K562 (cell line): ENCODE results near the gene GULP1. TPM values are rescaled to one million over a fixed set of nuclear protein-coding genes. Genes with fewer than 3 reads are reported as not detected.

Source experiments
- ATAC-seq: fragments of 200-7000 bp; cut with Tn5 transposase; 3 replicates; pipeline ENCODE4 v1.9.1; 2020; ENCODE audit warnings: moderate library complexity
- BruUV-seq: library from RNA; stranded (reverse); fragments of 400-500 nt; replicated peaks from 2 replicates; lab custom pipeline; 2021; lab: Mats Ljungman, UMichigan
- CTCF ChIA-PET: fragments of 300-600 bp; formaldehyde crosslinking; extraction: SDS; loops from one replicate; lab custom pipeline; 2021; ENCODE audit warnings: low intra/inter-chr PET ratio; lab: Yijun Ruan, JAX
- POLR2A ChIA-PET: fragments of 300-600, 350-650 bp; sonication (Branson Sonifier 250); formaldehyde crosslinking; extraction: SDS; loops from one replicate; lab custom pipeline; 2021; ENCODE audit warnings: antibody characterized with exemption, inconsistent platforms; lab: Yijun Ruan, JAX
- DNase-seq, 4 experiments: peaks; one replicate each; pipeline versions ENCODE4 v3.0.0 to v3.0.0-alpha.2; 2011 to 2018; ENCODE audit warnings: low spot score in 3 of 4, mixed read lengths in 3 of 4; ENCODE audit errors: extremely low read depth in 1 of 4
- FAIRE-seq: peaks from 2 replicates; lab custom pipeline; 2011; peaks lifted over from hg19 to GRCh38; lab: Jason Lieb, UNC
- H2AFZ ChIP-seq: 2 replicates; pipeline ENCODE4 v1.6.0; 2011; ENCODE audit warnings: low read depth, low read length, control low read depth, inconsistent platforms
- H3K27ac ChIP-seq: fragments of 200-600 bp; 3 replicates; pipeline ENCODE4 v1.8.0; 2011; ENCODE audit warnings: low read depth, mild to moderate bottlenecking, control low read depth, inconsistent platforms, low read length, moderate library complexity, mixed read lengths; ENCODE audit errors: extremely low read depth
- H3K27me3 ChIP-seq, 2 experiments: fragments of 300-600 bp in 1 of 2; 2 replicates in 1 of 2; 3 replicates in 1 of 2; pipeline versions ENCODE4 v1.6.0 to v1.8.0; 2011; ENCODE audit warnings: inconsistent platforms in 2 of 2, low read length in 2 of 2, mild to moderate bottlenecking in 1 of 2, mixed read lengths in 1 of 2, moderate library complexity in 1 of 2; ENCODE audit not compliant: control insufficient read depth in 2 of 2, insufficient read depth in 2 of 2
- H3K36me3 ChIP-seq: fragments of 300-600 bp; 3 replicates; pipeline ENCODE4 v1.8.0; 2011; ENCODE audit warnings: mild to moderate bottlenecking, low read length, inconsistent platforms; ENCODE audit not compliant: control insufficient read depth, insufficient read depth
- H3K4me1 ChIP-seq, 2 experiments: fragments of 200-600 bp in 1 of 2; replicated peaks in 1 of 2; 2 replicates in 1 of 2; 3 replicates in 1 of 2; pipeline versions ENCODE4 v1.5.1 to v1.8.0; 2011; ENCODE audit warnings: inconsistent platforms in 2 of 2, low read length in 2 of 2, mild to moderate bottlenecking in 1 of 2, mixed read lengths in 1 of 2, moderate library complexity in 1 of 2; ENCODE audit not compliant: control insufficient read depth in 2 of 2, insufficient read depth in 2 of 2
- H3K4me2 ChIP-seq: 2 replicates; pipeline ENCODE4 v1.6.1; 2011; ENCODE audit warnings: low read length, control low read depth, inconsistent platforms, mixed read lengths; ENCODE audit not compliant: insufficient read depth
- H3K4me3 ChIP-seq: fragments of 200-600 bp; sonication (generic), shearing (Covaris generic); 2 replicates; pipeline ENCODE4 v1.5.1; 2016; ENCODE audit warnings: control low read depth, inconsistent platforms
- H3K79me2 ChIP-seq: fragments of 200-600 bp; 3 replicates; pipeline ENCODE4 v1.8.0; 2011; ENCODE audit warnings: low read length, inconsistent platforms; ENCODE audit not compliant: control insufficient read depth, insufficient read depth
- H3K9ac ChIP-seq, 2 experiments: 2 replicates each; pipeline versions ENCODE4 v1.6.0 to v1.6.1; 2011; ENCODE audit warnings: low read depth in 2 of 2, low read length in 2 of 2, control low read depth in 1 of 2, inconsistent platforms in 1 of 2, mild to moderate bottlenecking in 1 of 2, mixed read lengths in 1 of 2; ENCODE audit not compliant: insufficient read depth in 1 of 2
- H3K9me1 ChIP-seq: one replicate; pipeline ENCODE4 v1.6.0; 2011; ENCODE audit warnings: inconsistent platforms, mild to moderate bottlenecking, low read length, moderate library complexity; ENCODE audit not compliant: control insufficient read depth, insufficient read depth
- H3K9me3 ChIP-seq: replicated peaks from 2 replicates; pipeline ENCODE4 v1.5.1; 2011; ENCODE audit warnings: low read depth, low read length, inconsistent platforms; ENCODE audit not compliant: control insufficient read depth, insufficient read depth
- H4K20me1 ChIP-seq: replicated peaks from 2 replicates; pipeline ENCODE4 v1.6.1; 2011; ENCODE audit warnings: low read length, inconsistent platforms, mixed read lengths; ENCODE audit not compliant: control insufficient read depth, insufficient read depth
- BDP1 ChIP-seq: IDR thresholded peaks from 3 replicates; pipeline ENCODE4 v1.6.1; 2011; ENCODE audit not compliant: insufficient read length, insufficient read depth
- CEBPB ChIP-seq: fragments of 450-650 bp; IDR thresholded peaks from 2 replicates; pipeline ENCODE4 v1.6.1; 2016; ENCODE audit warnings: missing genetic modification characterization, missing compliant biosample characterization
- GTF2A2 ChIP-seq: IDR thresholded peaks from 2 replicates; pipeline ENCODE4 v1.6.1; 2016; ENCODE audit warnings: mild to moderate bottlenecking, missing genetic modification characterization, missing compliant biosample characterization
- HMG20A ChIP-seq: fragments of 450-650 bp; formaldehyde crosslinking; conservative IDR thresholded peaks from 2 replicates; pipeline ENCODE4 v1.4.0; 2020; ENCODE audit warnings: mild to moderate bottlenecking, mixed read lengths
- JUN ChIP-seq, 2 experiments: sonication (generic) in 1 of 2; formaldehyde crosslinking in 1 of 2; IDR thresholded peaks; 2 replicates each; pipeline versions ENCODE4 v1.6.1 to v1.8.0; 2012 to 2022; ENCODE audit warnings: borderline replicate concordance in 2 of 2, mild to moderate bottlenecking in 2 of 2, improper control_type of control experiment in 1 of 2, low read depth in 1 of 2, low read length in 1 of 2, missing genetic modification reagents in 1 of 2
- NCOA2 ChIP-seq, 2 experiments: fragments of 450-650 bp; IDR thresholded peaks; 2 replicates each; pipeline ENCODE4 v1.6.1; 2018; ENCODE audit warnings: mild to moderate bottlenecking in 2 of 2, moderate library complexity in 1 of 2; ENCODE audit not compliant: partially characterized antibody in 2 of 2
- RBM25 ChIP-seq: fragments of 200-400 bp; formaldehyde crosslinking; IDR thresholded peaks from 2 replicates; pipeline ENCODE4 v1.6.1; 2018; ENCODE audit warnings: low read length, low read depth, moderate library complexity; ENCODE audit not compliant: severe bottlenecking
- SNRNP70 ChIP-seq: fragments of 200-400 bp; formaldehyde crosslinking; optimal IDR thresholded peaks from 2 replicates; pipeline ENCODE3; 2017; ENCODE audit warnings: low read depth, low read length
- SRSF1 ChIP-seq: fragments of 200-400 bp; formaldehyde crosslinking; IDR thresholded peaks from 2 replicates; pipeline ENCODE4 v1.6.1; 2017; ENCODE audit warnings: mild to moderate bottlenecking, low read depth, low read length, moderate library complexity
- ZFX ChIP-seq: sonication (generic); formaldehyde crosslinking; IDR thresholded peaks from 2 replicates; pipeline ENCODE4 v1.8.0; 2022; ENCODE audit warnings: mild to moderate bottlenecking, missing genetic modification reagents, moderate library complexity
- ZNF146 ChIP-seq: IDR thresholded peaks from one replicate; pipeline ENCODE4 v1.6.1; 2018; ENCODE audit warnings: missing compliant biosample characterization; ENCODE audit not compliant: unreplicated experiment
- ZNF324 ChIP-seq: fragments of 250-450 bp; sonication (Bioruptor Pico); IDR thresholded peaks from 2 replicates; pipeline ENCODE4 v1.4.0; 2020; ENCODE audit warnings: mild to moderate bottlenecking
- ZNF583 ChIP-seq: fragments of 250-450 bp; sonication (Bioruptor Pico); IDR thresholded peaks from 2 replicates; pipeline ENCODE4 v1.4.0; 2020
- WGBS: fragments of 100-300 bp; shearing (Covaris generic); methylation state at CpG from one replicate; pipeline ENCODE4 v1.1.6; 2016; ENCODE audit warnings: low coverage, mixed read lengths; ENCODE audit not compliant: insufficient coverage; ENCODE audit errors: missing lambda C conversion rate; 5-methylcytosine and 5-hydroxymethylcytosine counted together
- in situ Hi-C: fragments of 300-500 bp; cut with MboI; formaldehyde crosslinking; loops from 4 replicates; pipeline ENCODE4 v1.15.0; 2018; ENCODE audit warnings: inconsistent platforms, mixed read lengths
- intact Hi-C: fragments of 100-400 bp; cut with micrococcal nuclease; formaldehyde crosslinking; loops from 2 replicates; pipeline ENCODE4 v1.14.2; 2022
- polyA plus RNA-seq, 8 experiments: library from polyadenylated mRNA; depleted of rRNA in 4 of 8; stranded (reverse) in 5 of 8; unstranded in 3 of 8; fragments of >200 nt; fragmentation: Nextera tagmentation in 2 of 8; fragmentation: Illumina TruSeq in 1 of 8; extraction: Ambion mirVana in 2 of 8; extraction: Trizol in 1 of 8; gene quantifications; 2 replicates each; pipeline versions ENCODE4 v1.2.1 to v1.2.3, GENCODE V29; 2011 to 2014; ENCODE audit warnings: inconsistent platforms in 1 of 8, missing spikeins in 1 of 8
- total RNA-seq, 7 experiments: library from RNA; depleted of rRNA in 6 of 7; stranded (reverse); fragments of >200 nt in 6 of 7; fragmentation: Illumina TruSeq in 2 of 7; extraction: Trizol in 2 of 7; gene quantifications; 2 replicates each; pipeline versions ENCODE4 v1.2.1 to v1.2.3, GENCODE V29; 2011 to 2021; ENCODE audit warnings: low replicate concordance in 1 of 7
- TF ChIP-seq, protein P1 (sequence below): fragments of 150-350 bp; conservative IDR thresholded peaks from 2 replicates; pipeline ENCODE4 v1.6.1; 2014; ENCODE audit warnings: low read length

GULP1 gene
- total and polyA plus RNA-seq, 9 of the 15 experiments (the other 6 are each of a cell fraction or from before 2014, with no cell fraction given), result 8.5 to 25.3 (median 19.5) TPM

- no peak for DNase-seq
- POLR2A ChIA-PET, result no interaction called here
Observed at GRCh38 chr2:188435115-188435514, 143.4 kb downstream of the GULP1 start.

DNA sequence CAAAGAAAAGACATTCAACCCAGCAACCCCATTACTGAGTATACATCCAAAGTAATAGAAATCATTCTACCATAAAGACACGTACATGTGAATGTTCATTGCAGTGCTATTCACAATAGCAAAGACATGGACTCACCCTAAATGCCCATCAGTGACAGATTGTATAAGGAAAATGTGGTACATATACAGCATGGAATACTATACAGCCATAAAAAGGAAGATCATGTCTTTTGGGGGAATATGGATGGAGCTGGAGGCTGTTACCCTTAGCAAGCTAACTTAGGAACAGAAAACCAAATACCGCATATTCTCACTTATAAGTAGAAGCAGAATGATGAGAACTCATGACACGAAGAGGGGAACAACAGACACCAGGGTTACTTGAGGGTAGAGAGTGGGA lies 145.9 kb downstream of the GULP1 start:
- DNase-seq (no peak), ATAC-seq (no peak), FAIRE-seq (no peak)
- Histone ChIP-seq H3K27ac (no peak overlapping the region), H2AFZ (no peak overlapping the region), H3K27me3 (no peaks in the 10 kb centered on the region), H3K9me1 (no peaks in the 10 kb centered on the region), H3K9ac (no peak overlapping the region), H3K79me2 (no peaks in the 10 kb centered on the region), H3K4me1 (no peaks in the 10 kb centered on the region), H3K36me3 (no peaks in the 10 kb centered on the region), H3K4me3 (no peak overlapping the region), H4K20me1 (no peaks in the 10 kb centered on the region), H3K4me2 (no peak overlapping the region), H3K9me3 (no peaks in the 10 kb centered on the region)
- CTCF ChIA-PET, result no interaction called here
- in situ Hi-C loops, result no loop called here
- 81% methylated on average over 3 of the region's 3 CpGs for WGBS
- no TSS peak for BruUV-seq
- peak; percentile 52 for TF ChIP-seq RBM25
- TF ChIP-seq ZFX (CRISPR knock-in tag), result no peak
- TF ChIP-seq ZNF583 (CRISPR knock-in tag), result no peak
- TF ChIP-seq GTF2A2 (tag), result no peak
- TF ChIP-seq ZNF146 (CRISPR knock-in tag), result peak; percentile 69
- TF ChIP-seq, protein P1, sequence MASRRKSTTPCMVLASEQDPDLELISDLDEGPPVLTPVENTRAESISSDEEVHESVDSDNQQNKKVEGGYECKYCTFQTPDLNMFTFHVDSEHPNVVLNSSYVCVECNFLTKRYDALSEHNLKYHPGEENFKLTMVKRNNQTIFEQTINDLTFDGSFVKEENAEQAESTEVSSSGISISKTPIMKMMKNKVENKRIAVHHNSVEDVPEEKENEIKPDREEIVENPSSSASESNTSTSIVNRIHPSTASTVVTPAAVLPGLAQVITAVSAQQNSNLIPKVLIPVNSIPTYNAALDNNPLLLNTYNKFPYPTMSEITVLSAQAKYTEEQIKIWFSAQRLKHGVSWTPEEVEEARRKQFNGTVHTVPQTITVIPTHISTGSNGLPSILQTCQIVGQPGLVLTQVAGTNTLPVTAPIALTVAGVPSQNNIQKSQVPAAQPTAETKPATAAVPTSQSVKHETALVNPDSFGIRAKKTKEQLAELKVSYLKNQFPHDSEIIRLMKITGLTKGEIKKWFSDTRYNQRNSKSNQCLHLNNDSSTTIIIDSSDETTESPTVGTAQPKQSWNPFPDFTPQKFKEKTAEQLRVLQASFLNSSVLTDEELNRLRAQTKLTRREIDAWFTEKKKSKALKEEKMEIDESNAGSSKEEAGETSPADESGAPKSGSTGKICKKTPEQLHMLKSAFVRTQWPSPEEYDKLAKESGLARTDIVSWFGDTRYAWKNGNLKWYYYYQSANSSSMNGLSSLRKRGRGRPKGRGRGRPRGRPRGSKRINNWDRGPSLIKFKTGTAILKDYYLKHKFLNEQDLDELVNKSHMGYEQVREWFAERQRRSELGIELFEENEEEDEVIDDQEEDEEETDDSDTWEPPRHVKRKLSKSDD, result no peak
- intact Hi-C loops, result no loop called here
- POLR2A ChIA-PET, result interaction anchor here (0.6 kb wide), 1 partner anchor 224 kb away, joined by 3 read pairs; no protein-coding TSS in a partner anchor

More at GRCh38 chr2:188435115-188435514, 143.4 kb downstream of the GULP1 start:
- no peaks in the 10 kb centered on the region for H3K9me3 ChIP-seq
- no peak overlapping the region for H3K27ac ChIP-seq
- H3K27me3 ChIP-seq, result no peaks in the 10 kb centered on the region
- no peaks in the 10 kb centered on the region for H3K9me1 ChIP-seq
- ATAC-seq (no peak), FAIRE-seq (no peak)
- intact Hi-C loops, result no loop called here
- no peaks in the 10 kb centered on the region for H3K79me2 ChIP-seq
- H3K4me2 ChIP-seq, result no peak overlapping the region
- no peak for TF ChIP-seq CEBPB
- no peak for TF ChIP-seq BDP1
- no peak for TF ChIP-seq HMG20A (CRISPR knock-in tag)
- no peak for TF ChIP-seq NCOA2 (IDR thresholded peaks at IDR 0.05; ENCODE audit: partially characterized antibody in 2 of 2)
- no peak for TF ChIP-seq ZNF324 (CRISPR knock-in tag)
- no peak for TF ChIP-seq JUN (IDR thresholded peaks at IDR 0.05; ENCODE audit: borderline replicate concordance, low read depth, low read length)
- TF ChIP-seq JUN (CRISPR knock-in tag; IDR thresholded peaks at IDR 0.05; ENCODE audit: borderline replicate concordance), result no peak
- no peak for TF ChIP-seq GTF2A2 (tag)
- no peak for TF ChIP-seq SNRNP70
- no peak for TF ChIP-seq SRSF1
- H3K4me3 ChIP-seq, result no peak overlapping the region
- H3K4me1 ChIP-seq, result peaks cover 0 to 3% of the 10 kb centered on the region in 2 experiments; a peak in 1 of 5 replicates
- H2AFZ ChIP-seq, result no peak overlapping the region
- no peaks in the 10 kb centered on the region for H3K36me3 ChIP-seq
- CTCF ChIA-PET, result no interaction called here
- BruUV-seq, result no TSS peak
- in situ Hi-C loops, result no loop called here
- no peaks in the 10 kb centered on the region for H4K20me1 ChIP-seq
- no peak overlapping the region for H3K9ac ChIP-seq
- whole genome bisulfite sequencing, result 50% methylated on average over 2 of the region's 2 CpGs
